SK-N-MC (cell line): ENCODE data around the gene SHISA6.

Source experiments
- EZH2 ChIP-seq: fragments of 200-600 bp; sonication (generic); IDR thresholded peaks from one replicate; pipeline ENCODE4 v1.6.1; 2017; ENCODE audit warnings: antibody characterized with exemption
- POLR2AphosphoS5 ChIP-seq: IDR thresholded peaks from 2 replicates; pipeline ENCODE4 v1.6.1; 2012; ENCODE audit warnings: mild to moderate bottlenecking, low read depth, low read length, borderline replicate concordance

DNA sequence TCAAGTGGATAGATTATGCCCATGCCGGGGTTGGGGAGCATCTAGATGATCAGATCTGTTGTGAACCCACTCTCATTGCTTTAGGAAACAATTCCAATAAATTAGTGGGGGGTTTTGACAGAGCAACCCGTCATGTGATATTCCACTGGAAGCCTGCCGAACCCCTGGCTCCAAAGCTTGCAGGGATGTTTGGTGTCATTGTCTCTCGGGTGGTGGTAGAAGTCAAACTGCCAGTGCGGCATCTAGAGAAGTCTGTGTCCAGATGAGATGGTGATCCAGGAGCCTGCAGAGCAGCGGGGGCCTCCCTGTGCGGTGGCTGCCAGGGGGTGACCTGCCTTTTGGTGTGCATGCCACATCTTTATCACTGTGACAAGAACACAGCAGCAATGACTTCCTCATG lies 91.7 kb downstream of the SHISA6 start:
- TF ChIP-seq EZH2 (no peak), POLR2AphosphoS5 (no peak)
